K562 (cell line): Measurements from ENCODE around the gene MAP3K12. TPM values are rescaled to one million over a fixed set of nuclear protein-coding genes. Genes with fewer than 3 reads are reported as not detected.

Experiments
- CHAMP1 ChIP-seq: fragments of 450-650 bp; IDR thresholded peaks from 2 replicates; pipeline ENCODE4 v1.6.1; 2016; ENCODE audit warnings: mild to moderate bottlenecking
- CTCF ChIP-seq, 3 experiments: IDR thresholded peaks in 2 of 3; conservative IDR thresholded peaks in 1 of 3; 2 replicates each; pipeline ENCODE4 v1.5.1; 2011 to 2012; ENCODE audit warnings: low read length in 3 of 3, mild to moderate bottlenecking in 3 of 3, control low read depth in 2 of 3, improper control_type of control experiment in 1 of 3, inconsistent platforms in 1 of 3, low read depth in 1 of 3, mixed read lengths in 1 of 3, moderate library complexity in 1 of 3; ENCODE audit not compliant: insufficient read depth in 2 of 3
- ETV1 ChIP-seq: fragments of 450-650 bp; conservative IDR thresholded peaks from 2 replicates; pipeline ENCODE4 v1.6.1; 2016; ENCODE audit warnings: missing genetic modification characterization, control low read depth, low read depth, missing compliant biosample characterization
- GATAD2B ChIP-seq: fragments of 450-650 bp; IDR thresholded peaks from 2 replicates; pipeline ENCODE4 v1.6.1; 2017; ENCODE audit warnings: mild to moderate bottlenecking, borderline replicate concordance
- HNRNPH1 ChIP-seq: fragments of 200-400 bp; formaldehyde crosslinking; optimal IDR thresholded peaks from 2 replicates; pipeline ENCODE3; 2017; ENCODE audit warnings: low read depth, mild to moderate bottlenecking, low read length, moderate library complexity
- MLLT1 ChIP-seq, 2 experiments: fragments of 450-650 bp; IDR thresholded peaks; 2 replicates each; pipeline ENCODE4 v1.6.1; 2016
- POLR2A ChIP-seq: fragments of 450-650 bp; conservative IDR thresholded peaks from 2 replicates; pipeline ENCODE4 v1.6.1; 2016
- RCOR1 ChIP-seq, 2 experiments: IDR thresholded peaks; 2 replicates each; pipeline ENCODE4 v1.6.1; 2012; ENCODE audit warnings: low read depth in 2 of 2, low read length in 2 of 2, borderline replicate concordance in 1 of 2, improper control_type of control experiment in 1 of 2
- SMC3 ChIP-seq: conservative IDR thresholded peaks from 2 replicates; pipeline ENCODE4 v1.6.1; 2011; ENCODE audit warnings: low read depth, low read length, improper control_type of control experiment; ENCODE audit not compliant: insufficient read depth
- SREBF1 ChIP-seq: fragments of 150-350 bp; IDR thresholded peaks from 2 replicates; pipeline ENCODE4 v1.6.1; 2014; ENCODE audit warnings: antibody characterized with exemption, low read depth, low read length, borderline replicate concordance
- STAG1 ChIP-seq: sonication (generic); formaldehyde crosslinking; IDR thresholded peaks from 2 replicates; pipeline ENCODE4 v1.5.0; 2020; ENCODE audit warnings: missing genetic modification reagents, borderline replicate concordance
- STAT5B ChIP-seq: fragments of 250-450 bp; sonication (Bioruptor Pico); IDR thresholded peaks from 2 replicates; pipeline ENCODE4 v1.8.0; 2021; ENCODE audit warnings: mild to moderate bottlenecking, inconsistent platforms
- TOE1 ChIP-seq, 2 experiments: fragments of 450-650 bp in 1 of 2; sonication (generic) in 1 of 2; formaldehyde crosslinking in 1 of 2; IDR thresholded peaks; 2 replicates each; pipeline versions ENCODE4 v1.7.1 to v1.8.0; 2016 to 2022; ENCODE audit warnings: borderline replicate concordance in 2 of 2, mild to moderate bottlenecking in 2 of 2, antibody characterized with exemption in 1 of 2, inconsistent platforms in 1 of 2, low read depth in 1 of 2, missing genetic modification reagents in 1 of 2, moderate library complexity in 1 of 2
- VEZF1 ChIP-seq: fragments of 200-800 bp; sonication (Bioruptor generic); IDR thresholded peaks from 2 replicates; pipeline ENCODE4 v1.6.1; 2017; ENCODE audit warnings: missing genetic modification characterization, missing compliant biosample characterization
- ZNF695 ChIP-seq: fragments of 450-650 bp; formaldehyde crosslinking; IDR thresholded peaks from 2 replicates; pipeline ENCODE4 v1.4.0; 2020; ENCODE audit warnings: mild to moderate bottlenecking, moderate library complexity
- polyA plus RNA-seq, 8 experiments: library from polyadenylated mRNA; depleted of rRNA in 4 of 8; stranded (reverse) in 5 of 8; unstranded in 3 of 8; fragments of >200 nt; fragmentation: Nextera tagmentation in 2 of 8; fragmentation: Illumina TruSeq in 1 of 8; extraction: Ambion mirVana in 2 of 8; extraction: Trizol in 1 of 8; gene quantifications; 2 replicates each; pipeline versions ENCODE4 v1.2.1 to v1.2.3, GENCODE V29; 2011 to 2014; ENCODE audit warnings: inconsistent platforms in 1 of 8, missing spikeins in 1 of 8
- total RNA-seq, 7 experiments: library from RNA; depleted of rRNA in 6 of 7; stranded (reverse); fragments of >200 nt in 6 of 7; fragmentation: Illumina TruSeq in 2 of 7; extraction: Trizol in 2 of 7; gene quantifications; 2 replicates each; pipeline versions ENCODE4 v1.2.1 to v1.2.3, GENCODE V29; 2011 to 2021; ENCODE audit warnings: low replicate concordance in 1 of 7

MAP3K12 gene
- total and polyA plus RNA-seq, 9 of the 15 experiments (the other 6 are each of a cell fraction or from before 2014, with no cell fraction given), result 0.10 to 2.4 (median 1.6) TPM

DNA sequence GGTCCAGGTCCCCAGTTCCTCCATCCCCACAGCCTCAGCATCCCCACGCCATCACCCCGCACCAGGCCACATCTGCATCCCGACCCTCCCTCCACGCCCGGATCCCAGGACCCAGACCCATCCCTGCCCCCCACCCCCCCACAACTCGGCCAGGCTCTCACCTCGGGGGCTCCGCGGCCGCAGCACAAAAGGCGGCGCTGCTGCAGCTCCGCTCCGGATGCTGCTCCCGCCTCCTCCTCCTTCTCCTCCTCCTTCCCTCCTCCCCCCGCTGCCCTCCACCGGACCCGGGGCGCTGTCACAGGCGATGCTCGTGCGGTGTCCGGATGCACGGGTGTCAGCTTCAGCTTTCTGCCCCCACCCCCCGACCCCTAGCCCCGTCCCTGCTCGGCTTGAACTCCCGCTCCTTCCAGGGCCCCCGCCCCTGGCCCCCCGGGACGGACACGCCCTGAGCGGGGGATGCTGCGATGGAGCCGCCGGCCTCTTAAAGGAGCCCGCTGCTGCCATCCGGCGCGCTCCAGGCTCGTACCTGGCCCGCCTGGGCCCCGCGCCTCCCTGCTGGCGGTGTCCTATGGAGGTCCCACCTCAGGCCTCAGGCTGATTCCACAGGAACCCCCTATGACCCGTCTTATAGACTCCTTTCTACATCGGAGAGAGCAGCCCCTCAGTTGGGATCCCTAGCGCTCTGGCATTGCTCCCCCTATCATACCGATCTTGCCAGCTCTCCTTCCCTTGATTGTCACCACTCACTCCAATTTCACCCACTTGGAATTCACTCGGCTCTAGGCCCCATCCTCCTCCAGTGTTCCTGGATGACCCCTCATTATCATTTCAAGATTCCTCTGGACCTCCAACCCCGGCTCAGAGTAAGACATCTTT is at the start of gene MAP3K12 (continued):
- TF ChIP-seq VEZF1, result peak; percentile 93
- TF ChIP-seq TOE1 (IDR thresholded peaks at IDR 0.05; ENCODE audit: borderline replicate concordance), result no peak
- TF ChIP-seq TOE1 (CRISPR knock-in tag; IDR thresholded peaks at IDR 0.05; ENCODE audit: borderline replicate concordance, low read depth), result no peak
- TF ChIP-seq STAG1 (CRISPR knock-in tag), result no peak
- no peak for TF ChIP-seq HNRNPH1
- TF ChIP-seq POLR2A, result no peak
- no peak for TF ChIP-seq GATAD2B
- TF ChIP-seq SMC3, result no peak
- peak in 1 of 2 experiments; percentile 83; a peak in 2 of 4 replicates for TF ChIP-seq RCOR1 (IDR thresholded peaks at IDR 0.05; ENCODE audit: borderline replicate concordance in 1 of 2, low read depth in 2 of 2, low read length in 2 of 2)
- TF ChIP-seq ETV1 (tag), result peak; percentile 49
- TF ChIP-seq STAT5B (CRISPR knock-in tag), result no peak
- no peak for TF ChIP-seq CHAMP1
- TF ChIP-seq SREBF1, result no peak
- TF ChIP-seq ZNF695 (CRISPR knock-in tag), result no peak
- peak in 2 of 3 experiments; percentile 22 to 34; a peak in 1 of 6 replicates for TF ChIP-seq CTCF (IDR thresholded peaks at IDR 0.05 in 2 of 3, conservative IDR thresholded peaks at IDR 0.05 in 1 of 3; ENCODE audit: insufficient read depth in 2 of 3, low read depth in 1 of 3, low read length in 3 of 3)
- no peak for TF ChIP-seq MLLT1 (IDR thresholded peaks at IDR 0.05)
